ENCODE measurements around the gene VCAM1.
"Not testable (repeated sequence)": the region's sequence is repeated elsewhere in the genome, so short reads cannot be mapped to it uniquely, and the experiment has no call there.

The VCAM1 gene

DNA sequence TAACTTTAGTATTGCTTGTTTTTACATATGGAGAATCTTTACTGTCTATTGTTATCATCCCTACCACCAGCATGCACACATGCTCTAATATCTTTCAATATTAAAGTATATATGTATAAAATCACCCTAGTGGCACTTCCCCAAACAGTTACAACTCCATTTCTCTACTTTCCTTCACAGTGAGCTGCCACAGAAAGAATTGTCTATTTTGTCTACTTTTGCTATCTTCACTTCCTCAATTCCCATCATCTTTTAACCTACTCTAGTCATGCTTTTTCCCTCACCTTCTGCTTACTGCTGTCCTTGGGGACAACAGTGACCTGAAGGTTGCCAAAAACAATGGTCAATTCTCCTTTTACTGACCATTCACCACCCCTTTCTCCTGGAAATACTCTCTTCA, 59.2 kb downstream of the VCAM1 start:
- Histone ChIP-seq H2AFZ (ENCODE audit: low read depth, low read length, severe bottlenecking) (no peak overlapping the region), H3K4me2 (ENCODE audit: low read depth, low read length, poor library complexity, severe bottlenecking) (no peak overlapping the region), H4K20me1 (ENCODE audit: low read depth, low read length) (no peaks in the 10 kb centered on the region), H3K27ac (ENCODE audit: low read depth, low read length) (no peak overlapping the region), H3K4me3 (ENCODE audit: insufficient read depth, low read length, poor library complexity, severe bottlenecking) (no peak overlapping the region), H3K36me3 (ENCODE audit: low read length) (no peaks in the 10 kb centered on the region), H3F3A (ENCODE audit: insufficient read depth) (no peaks in the 10 kb centered on the region), H3K79me2 (ENCODE audit: insufficient read depth, low read length) (no peaks in the 10 kb centered on the region), H3K9ac (ENCODE audit: low read length) (no peak overlapping the region), H3K9me2 (replicated peaks; ENCODE audit: insufficient read depth, low read length) (no peaks in the 10 kb centered on the region), H3K9me3 (ENCODE audit: insufficient read depth, low read length) (no peaks in the 10 kb centered on the region), H3K27me3 (ENCODE audit: low read length) (no peaks in the 10 kb centered on the region)
- TF ChIP-seq CTCF (IDR thresholded peaks at IDR 0.05; ENCODE audit: insufficient read depth, low read length, poor library complexity, severe bottlenecking) (no peak), EZH2phosphoT487 (conservative IDR thresholded peaks at IDR 0.05; ENCODE audit: low read length) (no peak)

- H3K9me3 ChIP-seq (ENCODE audit: insufficient read depth, low read length) = no peaks in the 10 kb centered on the region
- no peak overlapping the region for H3K4me2 ChIP-seq (ENCODE audit: low read depth, low read length, poor library complexity, severe bottlenecking)
- H3K4me3 ChIP-seq (ENCODE audit: insufficient read depth, low read length, poor library complexity, severe bottlenecking) = no peak overlapping the region
- no peak overlapping the region for H3K27ac ChIP-seq (ENCODE audit: low read depth, low read length)
- H3K27me3 ChIP-seq (ENCODE audit: low read length) = no peaks in the 10 kb centered on the region
- no peaks in the 10 kb centered on the region for H3K79me2 ChIP-seq (ENCODE audit: insufficient read depth, low read length)
- H2AFZ ChIP-seq (ENCODE audit: low read depth, low read length, severe bottlenecking) = no peak overlapping the region
- TF ChIP-seq EZH2phosphoT487 (conservative IDR thresholded peaks at IDR 0.05; ENCODE audit: low read length) (no peak), CTCF (IDR thresholded peaks at IDR 0.05; ENCODE audit: insufficient read depth, low read length, poor library complexity, severe bottlenecking) (no peak)
- H3K9me2 ChIP-seq (replicated peaks; ENCODE audit: insufficient read depth, low read length) = no peaks in the 10 kb centered on the region
- H4K20me1 ChIP-seq (ENCODE audit: low read depth, low read length) = no peaks in the 10 kb centered on the region
- H3F3A ChIP-seq (ENCODE audit: insufficient read depth) = no peaks in the 10 kb centered on the region
- no peaks in the 10 kb centered on the region for H3K36me3 ChIP-seq (ENCODE audit: low read length)
- H3K9ac ChIP-seq (ENCODE audit: low read length) = no peak overlapping the region
Observed at GRCh38 chr1:100780814-100781213, 61.3 kb downstream of the VCAM1 start.

DNA sequence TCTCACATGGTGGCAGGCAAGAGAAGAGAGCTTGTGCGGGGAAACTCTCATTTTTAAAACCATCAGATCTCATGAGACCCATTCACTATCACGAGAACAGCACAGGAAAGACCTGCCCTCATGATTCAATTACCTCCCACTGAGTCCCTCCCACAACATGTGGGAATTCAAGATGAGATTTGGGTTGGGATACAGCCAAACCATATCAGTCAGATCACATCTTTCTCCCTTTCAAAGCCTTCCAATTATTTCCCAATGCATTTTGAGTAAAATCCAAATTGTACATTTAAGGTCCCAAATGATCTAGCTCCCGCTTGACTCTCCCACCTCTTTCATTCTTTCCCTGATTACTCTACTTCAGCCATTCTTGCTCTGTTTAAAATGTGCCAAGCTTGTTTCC, 62.2 kb downstream of the VCAM1 start:
- H3K4me2 ChIP-seq (ENCODE audit: low read depth, low read length, poor library complexity, severe bottlenecking); H2AFZ ChIP-seq (ENCODE audit: low read depth, low read length, severe bottlenecking); H3K27ac ChIP-seq (ENCODE audit: low read depth, low read length); H3F3A ChIP-seq (ENCODE audit: insufficient read depth); H3K9ac ChIP-seq (ENCODE audit: low read length); H3K4me3 ChIP-seq (ENCODE audit: insufficient read depth, low read length, poor library complexity, severe bottlenecking); H3K36me3 ChIP-seq (ENCODE audit: low read length); H3K9me2 ChIP-seq (replicated peaks; ENCODE audit: insufficient read depth, low read length); H3K79me2 ChIP-seq (ENCODE audit: insufficient read depth, low read length); H3K27me3 ChIP-seq (ENCODE audit: low read length); H3K9me3 ChIP-seq (ENCODE audit: insufficient read depth, low read length); H4K20me1 ChIP-seq (ENCODE audit: low read depth, low read length): not testable (repeated sequence)

- Histone ChIP-seq H4K20me1 (ENCODE audit: low read depth, low read length) (no peaks in the 10 kb centered on the region), H3K9ac (ENCODE audit: low read length) (no peak overlapping the region), H3K9me2 (replicated peaks; ENCODE audit: insufficient read depth, low read length) (no peaks in the 10 kb centered on the region), H3K4me2 (ENCODE audit: low read depth, low read length, poor library complexity, severe bottlenecking) (no peak overlapping the region), H3K79me2 (ENCODE audit: insufficient read depth, low read length) (no peaks in the 10 kb centered on the region), H3K27me3 (ENCODE audit: low read length) (no peaks in the 10 kb centered on the region), H3K4me3 (ENCODE audit: insufficient read depth, low read length, poor library complexity, severe bottlenecking) (no peak overlapping the region), H3K27ac (ENCODE audit: low read depth, low read length) (no peak overlapping the region), H3K9me3 (ENCODE audit: insufficient read depth, low read length) (no peaks in the 10 kb centered on the region), H3K36me3 (ENCODE audit: low read length) (no peaks in the 10 kb centered on the region), H2AFZ (ENCODE audit: low read depth, low read length, severe bottlenecking) (no peak overlapping the region), H3F3A (ENCODE audit: insufficient read depth) (no peaks in the 10 kb centered on the region)
- TF ChIP-seq EZH2phosphoT487 (conservative IDR thresholded peaks at IDR 0.05; ENCODE audit: low read length) = no peak
Observed at GRCh38 chr1:100782473-100783039, 63.0 kb downstream of the VCAM1 start.

Measured in SU-DHL-6 (cell line).